ENCODE measurements around the gene SYVN1. TPM values are rescaled to one million over a fixed set of nuclear protein-coding genes. Genes with fewer than 3 reads are reported as not detected.
"Not testable (repeated sequence)": the region's sequence is repeated elsewhere in the genome, so short reads cannot be mapped to it uniquely, and the experiment has no call there.

The SYVN1 gene
- total RNA-seq, 1 donor from 2014 or later, result 57.1 TPM

- H3K27ac Mint-ChIP-seq (ENCODE audit: unreplicated experiment), result peak overlapping the region; percentile 94
- no peaks in the 10 kb centered on the region for H3K27me3 Mint-ChIP-seq (ENCODE audit: unreplicated experiment)
- no peak for TF ChIP-seq CTCF (IDR thresholded peaks at IDR 0.05)
- no peak for DNase-seq (ENCODE audit: extremely low spot score, unreplicated experiment)
- peaks cover 16% of the 10 kb centered on the region for H3K4me1 Mint-ChIP-seq (ENCODE audit: unreplicated experiment)
- H3K36me3 Mint-ChIP-seq (ENCODE audit: unreplicated experiment), result no peaks in the 10 kb centered on the region
- no peaks in the 10 kb centered on the region for H3K9me3 Mint-ChIP-seq (ENCODE audit: unreplicated experiment)
- H3K4me3 Mint-ChIP-seq (ENCODE audit: unreplicated experiment), result no peak overlapping the region
Observed at GRCh38 chr11:65151331-65151899, 17.1 kb upstream of the SYVN1 start.

- Mint-ChIP-seq H3K4me3 (ENCODE audit: unreplicated experiment) (peak overlapping the region; percentile 19), H3K36me3 (ENCODE audit: unreplicated experiment) (no peaks in the 10 kb centered on the region), H3K27me3 (ENCODE audit: unreplicated experiment) (peaks cover 6% of the 10 kb centered on the region), H3K27ac (ENCODE audit: unreplicated experiment) (peak overlapping the region; percentile 94), H3K9me3 (ENCODE audit: unreplicated experiment) (no peaks in the 10 kb centered on the region), H3K4me1 (ENCODE audit: unreplicated experiment) (peaks cover 16% of the 10 kb centered on the region)
- TF ChIP-seq CTCF (IDR thresholded peaks at IDR 0.05), result no peak
- DNase-seq (ENCODE audit: extremely low spot score, unreplicated experiment), result peak; percentile 91
Observed at GRCh38 chr11:65150509-65151299, 16.4 kb upstream of the SYVN1 start.

GRCh38 chr11:65150131-65150508 is 15.8 kb upstream of the SYVN1 start:
- peak overlapping the region; percentile 94 for H3K27ac Mint-ChIP-seq (ENCODE audit: unreplicated experiment)
- H3K4me3 Mint-ChIP-seq (ENCODE audit: unreplicated experiment), result peak overlapping the region; percentile 19
- H3K27me3 Mint-ChIP-seq (ENCODE audit: unreplicated experiment), result peaks cover 11% of the 10 kb centered on the region
- H3K36me3 Mint-ChIP-seq (ENCODE audit: unreplicated experiment); DNase-seq (ENCODE audit: extremely low spot score, unreplicated experiment); H3K9me3 Mint-ChIP-seq (ENCODE audit: unreplicated experiment): not testable (repeated sequence)
- H3K4me1 Mint-ChIP-seq (ENCODE audit: unreplicated experiment), result peaks cover 16% of the 10 kb centered on the region

- Mint-ChIP-seq H3K27me3 (ENCODE audit: unreplicated experiment) (peaks cover 21% of the 10 kb centered on the region), H3K9me3 (ENCODE audit: unreplicated experiment) (no peaks in the 10 kb centered on the region), H3K4me1 (ENCODE audit: unreplicated experiment) (peaks cover 16% of the 10 kb centered on the region), H3K4me3 (ENCODE audit: unreplicated experiment) (no peak overlapping the region), H3K36me3 (ENCODE audit: unreplicated experiment) (no peaks in the 10 kb centered on the region), H3K27ac (ENCODE audit: unreplicated experiment) (no peak overlapping the region)
- DNase-seq (ENCODE audit: extremely low spot score, unreplicated experiment), result no peak
- TF ChIP-seq CTCF (IDR thresholded peaks at IDR 0.05), result no peak
Observed at GRCh38 chr11:65148657-65149056, 14.3 kb upstream of the SYVN1 start.

- no peak for DNase-seq (ENCODE audit: extremely low spot score, unreplicated experiment)
- Mint-ChIP-seq H3K4me1 (ENCODE audit: unreplicated experiment) (peaks cover 16% of the 10 kb centered on the region), H3K27ac (ENCODE audit: unreplicated experiment) (no peak overlapping the region), H3K9me3 (ENCODE audit: unreplicated experiment) (no peaks in the 10 kb centered on the region), H3K27me3 (ENCODE audit: unreplicated experiment) (peaks cover 25% of the 10 kb centered on the region), H3K4me3 (ENCODE audit: unreplicated experiment) (no peak overlapping the region), H3K36me3 (ENCODE audit: unreplicated experiment) (no peaks in the 10 kb centered on the region)
- no peak for TF ChIP-seq CTCF (IDR thresholded peaks at IDR 0.05)
Observed at GRCh38 chr11:65147352-65148075, 13.2 kb upstream of the SYVN1 start.
